HL-60/S4 treated with phorbol 12-myristate 13-acetate at 8.2 ng/mL for 4 days and 3 days (cell line): ENCODE results near the gene RASAL1.

Experiments used
- in situ Hi-C: fragments of 300-500 bp; cut with MboI; formaldehyde crosslinking; loops from 2 replicates; pipeline ENCODE4 v1.15.0; 2022; ENCODE audit warnings: low sequenced_read_pairs

The RASAL1 gene

DNA sequence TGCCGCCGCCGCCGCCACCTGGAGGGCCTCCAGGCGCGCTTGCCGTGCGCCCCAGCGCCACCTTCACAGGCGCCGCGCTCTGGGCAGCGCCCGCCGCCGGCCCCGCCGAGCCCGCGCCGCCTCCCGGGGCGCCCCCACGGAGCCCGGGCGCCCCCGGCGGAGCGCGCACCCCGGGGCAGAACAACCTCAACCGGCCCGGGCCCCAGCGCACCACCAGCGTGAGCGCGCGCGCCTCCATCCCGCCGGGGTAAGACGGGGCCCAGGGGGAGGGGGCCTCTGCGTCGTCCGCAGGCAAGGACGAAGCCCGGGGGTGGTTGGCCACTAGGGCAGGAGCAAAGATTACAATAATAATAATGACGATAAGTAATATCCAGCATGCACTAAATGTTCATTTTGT lies 57.7 kb downstream of the RASAL1 start:
- in situ Hi-C loops, result no loop called here

DNA sequence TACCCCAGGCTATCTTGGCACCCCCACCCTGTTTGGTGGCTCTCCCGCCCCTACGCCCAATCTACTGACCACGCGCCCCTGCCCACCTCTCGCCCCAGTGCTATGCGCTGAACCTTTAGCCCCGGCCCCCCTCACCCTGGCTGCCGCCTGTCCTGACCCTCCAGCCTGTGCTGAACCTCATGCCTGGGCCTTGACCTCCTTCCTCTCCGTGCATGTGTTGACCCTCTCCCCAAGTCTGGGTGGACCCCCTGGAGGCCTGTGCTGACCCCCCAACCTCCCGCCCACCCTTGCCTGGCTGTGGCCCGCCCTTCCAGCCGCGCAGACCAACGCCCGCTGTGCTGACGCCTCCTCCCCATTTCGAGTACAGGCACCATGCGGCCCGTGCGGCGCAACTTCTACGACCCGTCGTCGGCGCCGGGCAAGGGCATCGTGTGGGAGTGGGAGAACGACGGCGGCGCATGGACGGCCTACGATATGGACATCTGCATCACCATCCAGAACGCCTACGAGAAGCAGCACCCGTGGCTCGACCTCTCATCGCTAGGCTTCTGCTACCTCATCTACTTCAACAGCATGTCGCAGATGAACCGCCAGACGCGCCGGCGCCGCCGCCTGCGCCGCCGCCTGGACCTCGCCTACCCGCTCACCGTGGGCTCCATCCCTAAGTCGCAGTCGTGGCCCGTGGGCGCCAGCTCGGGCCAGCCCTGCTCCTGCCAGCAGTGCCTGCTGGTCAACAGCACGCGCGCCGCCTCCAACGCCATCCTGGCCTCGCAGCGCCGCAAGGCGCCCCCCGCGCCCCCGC lies 58.3 kb downstream of the RASAL1 start:
- in situ Hi-C loops, result no loop called here

DNA sequence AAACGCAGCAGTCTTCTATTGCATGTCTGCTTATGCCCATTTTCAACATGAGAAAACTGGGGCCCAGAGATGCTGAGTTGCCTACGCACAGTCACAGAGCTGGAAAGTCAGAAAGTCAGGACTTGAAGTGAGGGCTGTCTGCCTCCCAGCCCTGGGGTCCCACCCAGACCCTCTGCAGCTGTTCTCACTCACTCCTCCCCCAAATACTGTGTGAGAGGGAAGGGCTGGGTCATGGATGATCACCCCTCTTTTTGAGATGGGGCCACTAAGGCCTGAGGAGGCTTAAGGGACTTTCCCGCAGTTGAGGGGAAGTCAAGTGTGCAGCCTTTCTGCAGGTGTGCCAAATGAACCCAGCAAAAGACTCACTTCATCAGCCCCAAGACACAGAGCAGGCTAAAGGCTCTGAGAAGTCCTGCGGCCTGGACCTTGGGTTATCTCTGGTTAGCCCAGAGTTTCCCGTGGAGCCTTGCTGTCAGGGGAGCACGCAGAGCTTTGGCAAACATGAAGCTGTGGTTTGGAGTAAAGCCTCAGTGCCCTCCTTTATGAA lies 60.4 kb downstream of the RASAL1 start:
- in situ Hi-C loops, result no loop called here

DNA sequence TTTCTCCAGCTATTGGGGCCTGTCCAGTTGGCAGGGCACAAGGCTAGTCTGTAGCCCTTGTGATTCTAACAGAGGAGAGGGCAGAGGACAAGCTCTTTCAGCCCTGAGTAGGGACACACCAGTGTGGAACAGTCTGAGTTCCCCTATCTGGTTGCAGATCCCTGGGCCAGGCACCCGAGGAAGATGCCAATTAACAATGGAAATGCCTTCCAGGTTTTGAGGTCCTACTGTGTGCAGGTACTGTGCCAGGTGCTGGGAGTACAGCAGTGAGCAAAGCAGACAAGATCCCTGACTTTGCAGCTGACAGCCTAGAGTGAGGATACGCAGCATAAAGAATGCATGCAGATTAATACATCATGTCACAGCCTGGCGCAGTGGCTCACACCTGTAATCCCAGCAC lies 62.0 kb downstream of the RASAL1 start:
- in situ Hi-C loops, result no loop called here

DNA sequence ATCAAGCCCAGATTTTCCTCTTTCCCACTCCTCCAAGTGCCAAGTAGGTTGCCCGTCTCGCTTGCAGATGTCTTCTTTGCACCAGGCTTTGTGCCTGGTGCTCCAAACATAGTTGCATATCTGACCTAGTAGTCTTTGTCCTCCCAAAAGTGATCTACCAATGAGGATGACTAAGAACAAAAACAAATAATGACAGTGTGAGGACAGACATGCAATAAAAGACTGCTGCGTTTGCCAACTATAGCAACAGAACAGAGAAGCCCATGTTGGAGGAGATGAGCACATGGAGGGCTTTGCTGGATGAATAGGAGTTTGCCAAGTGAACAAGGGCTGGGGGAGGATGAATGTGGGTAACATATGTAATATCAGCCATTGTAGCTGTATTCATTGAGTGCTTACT lies 63.4 kb downstream of the RASAL1 start:
- in situ Hi-C loops, result no loop called here

DNA sequence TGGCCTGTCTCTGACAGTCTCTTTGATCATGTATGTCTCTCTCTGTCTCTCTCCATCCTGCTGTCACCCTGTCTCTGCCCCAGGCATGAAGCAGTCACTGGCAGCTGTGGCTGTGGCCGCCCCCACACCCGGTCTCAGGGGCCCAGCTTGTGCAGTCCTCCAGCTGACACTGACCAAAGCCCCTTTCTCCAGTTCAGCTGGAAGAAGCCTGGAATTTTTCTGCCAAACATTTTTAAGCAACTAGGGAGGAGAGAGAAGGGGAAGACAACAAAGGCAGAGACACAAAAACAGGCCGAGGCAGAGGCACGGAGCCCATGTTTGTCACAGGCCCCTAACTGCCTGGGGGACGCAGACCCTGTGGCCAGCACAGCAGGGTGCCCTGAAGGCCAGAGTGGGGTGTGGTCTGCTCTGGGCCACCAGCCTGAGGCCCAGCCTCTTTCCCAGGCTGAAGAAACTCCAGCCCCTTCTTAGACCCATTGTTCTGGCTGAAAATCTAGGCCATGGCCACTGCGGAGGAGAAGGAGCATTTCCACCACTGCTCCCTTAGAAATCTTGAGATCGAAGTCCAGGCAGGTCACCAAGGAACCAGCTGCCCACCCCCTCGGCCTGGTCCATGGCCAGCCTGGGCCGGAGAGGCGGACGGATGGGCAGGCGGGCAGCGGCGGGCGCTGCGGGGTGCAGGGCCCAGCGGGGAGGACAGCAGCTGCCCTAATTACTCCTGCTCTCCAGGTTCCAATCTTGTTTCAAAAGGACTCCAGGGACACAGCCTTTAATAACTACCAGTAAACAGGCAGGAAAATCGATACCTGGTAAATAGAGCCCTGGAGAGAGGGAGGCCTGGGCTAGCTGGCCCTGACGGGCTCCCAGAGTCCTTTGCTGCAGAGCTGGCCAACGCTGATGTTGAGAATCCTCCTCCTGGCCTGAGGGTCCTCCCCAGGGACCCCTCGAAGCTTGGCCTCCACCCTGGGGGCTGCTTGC lies 64.1 kb downstream of the RASAL1 start:
- in situ Hi-C loops, result no loop called here

DNA sequence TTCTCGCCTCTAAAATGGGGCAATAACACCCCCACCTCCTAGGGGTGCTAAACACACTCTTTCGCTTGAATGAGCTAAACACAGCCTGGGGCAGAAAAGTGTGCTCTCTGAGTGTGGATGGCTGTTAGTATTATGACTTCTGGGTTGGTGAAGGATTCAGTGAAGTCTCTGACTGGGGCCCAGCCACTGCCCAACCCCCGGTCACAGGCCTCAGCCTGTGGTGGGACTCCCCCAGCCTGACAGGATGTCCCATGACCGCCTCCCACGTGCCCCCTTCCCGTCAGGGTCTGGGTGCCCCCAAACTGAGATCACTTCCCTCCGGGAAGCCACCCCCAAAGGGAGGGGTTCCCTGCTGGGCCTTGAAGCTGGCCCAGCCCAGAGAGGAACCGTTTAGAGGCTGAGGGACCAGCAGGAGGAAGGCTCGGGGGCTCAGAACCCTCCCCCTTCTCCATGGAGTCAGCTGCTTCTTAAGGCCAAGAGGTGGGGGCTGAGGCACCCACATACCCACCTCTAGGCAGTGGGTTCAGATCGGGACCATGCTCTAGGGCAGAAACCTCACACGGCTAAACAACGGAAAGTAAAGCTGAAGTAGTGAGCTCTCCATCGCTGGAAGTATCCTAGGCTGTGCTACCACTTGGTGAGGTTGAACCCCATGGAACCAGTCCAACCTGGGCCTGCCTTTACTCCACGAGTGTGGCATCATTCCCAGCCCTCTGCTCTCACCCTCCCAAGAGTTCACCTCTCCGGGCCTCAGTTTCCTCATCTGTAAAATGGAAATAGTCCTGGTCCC lies 65.2 kb downstream of the RASAL1 start:
- in situ Hi-C loops, result no loop called here

DNA sequence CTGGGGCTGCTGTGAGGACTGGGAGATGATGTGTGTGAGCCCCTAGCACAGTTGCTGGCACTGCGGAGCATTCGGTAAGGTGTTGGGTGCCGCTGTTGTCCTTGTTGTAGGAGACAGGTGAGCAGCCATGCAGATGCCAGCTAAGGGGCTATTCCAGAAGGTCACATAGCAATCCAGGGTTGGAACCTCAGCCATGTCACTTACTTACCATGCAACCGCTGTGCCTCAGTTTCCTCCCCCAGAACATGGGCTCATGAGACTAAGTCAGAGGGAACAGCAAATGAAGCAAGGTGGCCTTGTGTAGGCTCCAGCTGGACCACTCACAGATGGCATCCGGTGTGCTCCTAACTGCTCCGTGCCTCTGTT lies 65.8 kb downstream of the RASAL1 start:
- in situ Hi-C loops, result no loop called here

DNA sequence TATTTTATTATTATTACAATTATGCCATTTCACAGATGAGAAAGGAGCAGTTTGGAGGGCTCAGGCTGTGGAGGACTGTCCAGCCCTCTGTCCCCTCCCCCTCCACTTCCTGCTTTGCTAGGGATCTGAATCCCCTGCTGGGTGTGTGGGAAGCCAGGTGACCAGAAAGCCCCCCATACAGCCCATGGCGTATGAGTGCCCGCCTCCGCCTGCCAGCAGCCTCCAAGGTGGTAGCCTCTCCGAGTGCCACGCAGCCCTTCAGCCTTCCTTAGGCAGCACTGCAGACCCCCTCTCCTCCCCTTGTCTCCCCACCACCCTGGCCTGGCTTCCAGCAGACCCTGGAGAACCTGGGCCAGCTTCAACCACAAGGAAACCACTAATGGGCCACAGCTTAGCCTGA lies 66.4 kb downstream of the RASAL1 start:
- in situ Hi-C loops, result no loop called here

DNA sequence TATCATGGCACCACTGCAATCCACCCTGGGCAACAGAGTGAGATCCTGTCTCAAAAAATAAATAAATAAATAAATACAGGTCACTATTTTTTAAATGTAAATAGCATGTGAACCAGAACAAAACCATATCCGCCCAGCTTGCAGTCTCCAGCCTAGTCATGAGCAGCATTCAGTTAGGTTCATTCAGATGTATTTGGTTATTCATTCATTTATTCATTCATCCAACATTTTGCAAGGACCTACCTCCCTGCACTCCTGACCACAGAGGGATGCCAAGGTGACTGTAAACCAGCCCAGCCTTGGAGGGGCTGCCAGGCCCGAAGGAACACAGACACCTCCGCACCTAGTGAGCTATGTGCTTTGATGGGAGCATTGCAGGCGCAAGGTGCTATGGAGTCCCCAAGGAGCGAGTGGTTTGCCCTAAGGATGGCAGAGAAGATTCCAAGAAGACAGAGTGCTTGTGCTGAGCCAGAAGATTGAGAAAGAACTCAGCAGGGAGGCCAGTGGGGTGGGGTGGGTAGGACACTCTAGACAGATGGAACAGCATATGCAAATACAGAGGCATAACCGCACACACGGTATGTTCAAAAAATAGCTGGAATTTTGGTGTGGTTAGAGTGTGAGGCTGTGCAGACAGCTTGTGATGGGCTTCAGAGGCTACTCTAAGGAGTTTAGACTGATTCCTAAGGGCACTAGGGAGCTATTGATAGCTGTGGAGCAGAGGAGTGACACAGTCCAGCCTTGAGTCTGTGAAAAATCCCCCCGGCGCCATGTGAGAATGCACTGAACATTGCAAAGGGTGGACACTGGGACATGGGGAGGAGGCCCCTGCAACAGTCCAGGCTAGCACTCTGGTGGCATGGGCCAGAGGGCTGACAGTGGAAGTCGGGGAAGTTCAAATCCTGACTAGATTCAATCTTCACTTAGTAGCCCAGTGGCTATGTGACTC lies 67.3 kb downstream of the RASAL1 start:
- in situ Hi-C loops, result no loop called here

DNA sequence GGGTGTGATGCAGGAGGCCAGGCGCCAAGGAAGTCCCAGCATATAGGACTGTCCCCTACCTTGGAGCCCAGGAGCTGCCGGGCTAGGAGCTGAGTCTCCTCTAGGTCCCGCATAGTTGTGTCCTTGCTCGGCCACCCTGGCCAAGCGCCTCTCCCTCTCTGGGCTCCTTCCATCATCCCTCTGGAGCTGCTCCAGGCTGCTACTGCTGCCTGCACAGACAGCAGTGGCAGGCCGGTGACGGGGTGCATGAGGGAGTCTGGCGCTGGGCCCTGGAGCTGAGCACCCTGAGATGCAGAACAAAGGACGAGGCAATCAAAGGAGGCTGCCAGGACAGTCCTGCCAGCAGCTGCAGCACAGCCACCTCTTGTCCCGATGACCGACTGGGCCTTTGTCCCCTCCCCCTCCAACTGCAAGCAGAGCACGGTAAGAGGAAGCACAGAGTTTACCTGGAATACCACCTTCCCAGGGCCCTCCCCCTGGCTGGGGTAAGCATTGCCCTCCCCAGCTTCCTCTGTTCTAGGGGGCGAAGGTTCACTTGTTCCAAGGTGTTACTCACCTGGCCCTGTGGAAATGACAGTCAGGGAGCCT lies 68.7 kb downstream of the RASAL1 start:
- in situ Hi-C loops, result no loop called here

DNA sequence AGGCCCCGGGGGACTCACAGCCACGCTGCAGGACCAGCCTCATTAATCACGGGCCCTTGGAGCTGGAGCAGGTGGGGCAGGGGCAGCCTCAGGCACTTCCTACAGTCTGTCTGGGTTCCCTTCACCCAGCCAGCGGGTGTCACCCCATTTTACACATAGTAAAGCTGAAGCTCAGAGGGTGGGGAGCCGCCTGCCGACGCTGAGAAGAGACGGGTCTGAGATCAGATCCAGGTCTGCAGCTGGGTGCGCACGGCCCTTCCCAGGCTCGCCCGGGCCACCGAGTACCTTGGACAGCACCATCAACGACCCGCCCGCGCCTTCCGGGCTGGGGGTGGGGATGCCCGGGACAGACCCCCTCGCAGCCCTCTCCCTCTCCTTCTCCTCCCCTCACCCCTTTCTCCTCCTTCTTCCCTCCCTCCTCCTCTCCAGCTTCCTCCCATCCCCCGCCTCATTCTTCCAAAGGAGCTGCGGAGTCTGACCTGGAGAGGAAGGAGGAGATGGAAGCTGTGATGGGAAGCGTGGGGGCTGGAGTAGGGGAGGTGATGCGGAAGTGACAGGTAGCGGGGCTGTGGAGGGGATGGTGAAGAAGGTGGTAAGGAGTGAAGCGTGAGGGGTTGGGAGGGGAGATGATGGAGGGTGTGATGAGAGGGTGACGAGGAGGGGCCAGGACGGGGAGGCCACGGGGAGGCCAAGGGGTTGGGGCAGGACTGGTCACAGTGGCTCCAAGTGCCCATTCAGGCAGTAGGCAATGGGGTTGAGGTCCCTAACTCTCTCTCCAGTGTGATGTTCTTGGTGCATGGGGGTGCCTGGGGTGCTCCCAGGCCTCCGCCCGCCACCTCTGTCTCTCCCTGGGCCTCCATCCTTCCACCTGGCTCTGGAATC lies 70.2 kb downstream of the RASAL1 start:
- in situ Hi-C loops, result no loop called here

DNA sequence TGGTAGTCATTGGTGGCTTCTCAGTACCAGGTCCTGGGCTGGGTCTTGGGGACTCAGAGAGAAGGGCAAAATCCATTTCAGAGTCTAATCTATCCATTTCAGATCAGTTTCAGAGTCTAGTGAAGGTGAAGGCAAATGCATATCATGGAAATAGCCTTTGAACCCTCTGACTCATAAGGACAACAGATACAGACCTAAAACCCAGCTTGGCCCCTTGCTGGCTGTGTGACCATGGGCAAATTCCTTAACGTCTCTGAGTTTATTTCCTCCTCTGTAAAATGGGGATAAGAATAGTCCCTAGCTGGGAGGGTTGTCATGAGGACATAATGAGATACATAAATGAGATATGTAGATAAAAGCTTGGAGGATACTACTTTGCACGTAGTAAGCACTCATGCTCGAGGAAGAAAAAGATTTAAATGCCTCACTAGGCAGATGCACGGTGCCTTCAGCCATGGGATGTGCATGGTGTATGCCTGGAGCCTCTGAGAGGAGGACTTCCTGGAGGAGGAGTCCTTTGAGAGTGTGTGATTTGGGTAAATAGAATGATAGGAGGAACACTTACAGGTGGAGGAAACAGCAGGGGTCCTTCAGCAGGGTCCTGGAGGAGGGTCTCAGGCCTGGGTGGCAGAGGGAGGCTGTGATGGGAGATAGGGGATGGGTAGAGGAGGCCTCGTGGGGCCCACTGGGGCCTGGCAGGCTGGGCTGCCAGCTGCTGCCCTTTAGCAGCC lies 71.0 kb downstream of the RASAL1 start:
- in situ Hi-C loops, result no loop called here

DNA sequence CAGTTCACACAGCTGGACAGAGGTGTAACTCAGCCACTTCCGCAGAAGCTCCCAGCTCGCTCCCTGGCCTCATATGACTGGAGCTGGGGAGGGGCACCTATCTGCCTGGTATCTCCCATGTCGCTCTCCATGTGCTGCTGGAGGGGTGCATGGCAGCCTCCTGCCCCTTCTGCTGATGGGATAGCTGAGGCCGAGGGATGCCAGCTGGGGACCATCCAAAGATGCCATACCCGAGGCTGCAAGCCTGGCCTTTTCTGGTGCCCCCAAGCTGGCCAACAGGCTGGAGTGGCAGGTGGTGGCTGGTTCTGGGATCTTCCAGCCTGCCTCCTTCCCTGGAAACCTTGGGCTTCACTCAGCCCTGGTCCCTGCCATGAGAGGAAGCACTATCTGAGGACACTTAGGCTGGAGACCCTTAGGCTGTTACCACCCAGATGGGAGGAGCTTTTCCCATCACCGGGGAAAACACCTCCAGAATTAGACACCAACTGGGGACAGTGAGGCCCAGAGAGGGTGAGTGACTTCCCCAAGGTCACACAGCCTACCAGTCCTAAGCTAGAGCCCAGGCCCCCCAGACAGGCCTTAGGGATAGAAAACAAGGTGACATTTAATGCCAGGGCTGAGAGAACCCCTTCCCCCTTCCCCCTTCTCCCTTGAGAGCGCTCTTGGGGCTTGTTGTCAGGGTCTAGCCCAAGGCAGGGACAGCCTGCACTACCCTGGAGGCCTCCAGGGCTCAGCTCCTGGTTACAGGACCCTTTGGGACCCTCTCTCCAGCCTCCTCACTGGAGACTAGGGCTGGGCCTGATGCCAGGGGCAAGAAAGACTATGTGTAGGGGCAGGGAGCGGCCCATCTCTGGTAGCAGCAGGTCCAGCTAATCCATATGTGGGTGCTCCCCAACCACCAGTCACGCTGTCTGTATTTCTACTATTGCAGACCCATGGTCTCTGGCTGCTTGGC lies 71.9 kb downstream of the RASAL1 start:
- in situ Hi-C loops, result no loop called here

DNA sequence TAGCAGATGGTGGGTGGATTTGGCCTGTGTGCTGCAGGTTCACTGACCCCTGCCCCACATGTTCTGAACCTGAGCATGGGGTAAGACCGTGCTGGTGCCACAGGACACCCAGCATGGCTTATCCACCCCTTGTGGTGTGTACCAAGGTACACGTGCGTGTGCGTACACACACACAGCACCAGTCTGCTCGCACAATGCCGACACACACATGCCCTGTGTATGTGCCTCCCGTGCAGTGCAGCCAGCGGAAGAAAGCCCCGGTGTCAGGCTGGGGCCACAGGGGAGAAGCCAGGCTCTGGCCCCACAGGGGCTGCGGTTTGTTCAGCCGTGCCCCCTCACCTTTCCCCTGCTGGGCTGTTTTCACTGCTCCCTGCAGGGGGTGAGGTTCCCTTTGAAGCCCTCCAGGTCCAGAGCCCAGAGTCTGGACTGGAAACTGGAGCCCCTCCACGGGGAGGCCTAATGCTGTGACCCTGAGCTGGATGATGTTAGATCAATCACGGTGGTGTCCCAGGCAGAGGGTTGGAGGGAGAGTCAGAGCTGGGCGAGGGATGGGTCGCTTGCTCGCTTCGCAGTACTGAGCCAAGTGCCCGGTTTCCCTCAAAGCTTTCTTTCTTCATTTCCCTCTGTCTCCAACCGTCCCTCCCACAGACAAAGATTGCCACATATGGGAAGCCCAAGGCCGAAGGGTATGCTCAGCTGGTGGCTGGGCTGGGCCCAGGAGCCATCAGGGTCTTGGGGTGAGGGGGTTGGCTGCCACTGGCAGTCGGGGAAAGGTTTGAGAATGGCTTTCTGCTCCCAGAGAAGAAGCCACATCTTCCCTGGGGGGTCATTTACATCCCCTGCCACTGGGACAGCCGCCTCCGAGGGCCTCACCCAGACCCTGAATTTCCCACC lies 72.8 kb downstream of the RASAL1 start:
- in situ Hi-C loops, result no loop called here
